ENCODE results near the gene DHRS1. TPM values are rescaled to one million over a fixed set of nuclear protein-coding genes. Genes with fewer than 3 reads are reported as not detected.

The DHRS1 gene
- total RNA-seq, 1 donor from 2014 or later = 32.5 TPM

GRCh38 chr14:24266344-24267244, 33.0 kb downstream of the DHRS1 start:
- no peaks in the 10 kb centered on the region for H3K27me3 Mint-ChIP-seq
- DNase-seq = no peak
- no peak for ATAC-seq (ENCODE audit: low read depth)
- H3K4me3 Mint-ChIP-seq = no peak overlapping the region
- TF ChIP-seq CTCF (IDR thresholded peaks at IDR 0.05) = no peak
- ChIA-PET POLR2A (interaction anchor here (9.8 kb wide), 1 partner anchor 24 kb away, joined by 175 read pairs; the partner anchor contains the start of gene TINF2), CTCF (no interaction called here)
- no peaks in the 10 kb centered on the region for H3K9me3 Mint-ChIP-seq
- peaks cover 55% of the 10 kb centered on the region for H3K36me3 Mint-ChIP-seq (ENCODE audit: low read depth)
- intact Hi-C loops (cut with micrococcal nuclease) = no loop called here
- no peak overlapping the region for H3K27ac Mint-ChIP-seq
- H3K4me1 Mint-ChIP-seq = peaks cover 17% of the 10 kb centered on the region

GRCh38 chr14:24264298-24264697, 35.3 kb downstream of the DHRS1 start:
- Mint-ChIP-seq H3K36me3 (ENCODE audit: low read depth) (peaks cover 52% of the 10 kb centered on the region), H3K27me3 (no peaks in the 10 kb centered on the region), H3K9me3 (no peaks in the 10 kb centered on the region), H3K4me1 (peaks cover 2% of the 10 kb centered on the region), H3K4me3 (no peak overlapping the region), H3K27ac (no peak overlapping the region)
- DNase-seq = no peak
- ATAC-seq (ENCODE audit: low read depth) = no peak
- intact Hi-C loops (cut with micrococcal nuclease) = no loop called here
- ChIA-PET CTCF (no interaction called here), POLR2A (interaction anchor here (1.4 kb wide), 1 partner anchor 22 kb away, joined by 3 read pairs; the partner anchor contains the start of gene TINF2)
- TF ChIP-seq CTCF (IDR thresholded peaks at IDR 0.05) = no peak

GRCh38 chr14:24263848-24264247, 35.7 kb downstream of the DHRS1 start:
- ATAC-seq (ENCODE audit: low read depth) (no peak), DNase-seq (no peak)
- ChIA-PET POLR2A (interaction anchor here (0.6 to 1.4 kb wide), 2 partner anchors 17 to 21 kb away, joined by 3 to 4 read pairs; partner anchors contain the start of gene TINF2), CTCF (no interaction called here)
- H3K9me3 Mint-ChIP-seq = no peaks in the 10 kb centered on the region
- TF ChIP-seq CTCF (IDR thresholded peaks at IDR 0.05) = no peak
- H3K27me3 Mint-ChIP-seq = no peaks in the 10 kb centered on the region
- intact Hi-C loops (cut with micrococcal nuclease) = no loop called here
- no peaks in the 10 kb centered on the region for H3K4me1 Mint-ChIP-seq
- H3K4me3 Mint-ChIP-seq = no peak overlapping the region
- H3K27ac Mint-ChIP-seq = no peak overlapping the region
- H3K36me3 Mint-ChIP-seq (ENCODE audit: low read depth) = peaks cover 48% of the 10 kb centered on the region

- TF ChIP-seq CTCF (IDR thresholded peaks at IDR 0.05) = no peak
- no peak for DNase-seq
- H3K27me3 Mint-ChIP-seq = no peaks in the 10 kb centered on the region
- ChIA-PET POLR2A (interaction anchor here (0.6 to 1.8 kb wide), 2 partner anchors 8 to 16 kb away, joined by 4 to 7 read pairs; partner anchors contain the start of gene RABGGTA), CTCF (no interaction called here)
- no peak within 1 kb of the TSS for H3K4me3 Mint-ChIP-seq
- no peaks in the 10 kb centered on the region for H3K9me3 Mint-ChIP-seq
- peaks cover 43% of the 10 kb centered on the region for H3K36me3 Mint-ChIP-seq (ENCODE audit: low read depth)
- no peaks in the 10 kb centered on the region for H3K4me1 Mint-ChIP-seq
- intact Hi-C loops (cut with micrococcal nuclease) = no loop called here
- H3K27ac Mint-ChIP-seq = no peak within 1 kb of the TSS
- no peak for ATAC-seq (ENCODE audit: low read depth)
Observed at GRCh38 chr14:24262821-24263733, 36.5 kb downstream of the DHRS1 start, which contains the start of gene TGM1. TSS of gene TGM1 (minus strand) at chr14:24263177. CDS start at chr14:24262352, 825 bp downstream.

Data from activated B cell treated with CpG ODN at 0.5 μM for 24 hours (primary cell).